HG02852 (cell line): ENCODE data around the gene PRR29.

ENCODE experiments used
- ATAC-seq: cut with Tn5 transposase; IDR thresholded peaks from one replicate; pipeline ENCODE4 v1.9.1; 2021; ENCODE audit warnings: mild to moderate bottlenecking, moderate library complexity; ENCODE audit not compliant: unreplicated experiment

The PRR29 gene

GRCh38 chr17:63998050-63998720 is at the start of gene PRR29:
TSS of gene PRR29 (plus strand) at chr17:63998351. CDS start at chr17:63998365, 14 bp downstream.
- ATAC-seq, result no peak

GRCh38 chr17:63948521-63948920 is 49.6 kb upstream of the PRR29 start:
- ATAC-seq, result no peak

DNA sequence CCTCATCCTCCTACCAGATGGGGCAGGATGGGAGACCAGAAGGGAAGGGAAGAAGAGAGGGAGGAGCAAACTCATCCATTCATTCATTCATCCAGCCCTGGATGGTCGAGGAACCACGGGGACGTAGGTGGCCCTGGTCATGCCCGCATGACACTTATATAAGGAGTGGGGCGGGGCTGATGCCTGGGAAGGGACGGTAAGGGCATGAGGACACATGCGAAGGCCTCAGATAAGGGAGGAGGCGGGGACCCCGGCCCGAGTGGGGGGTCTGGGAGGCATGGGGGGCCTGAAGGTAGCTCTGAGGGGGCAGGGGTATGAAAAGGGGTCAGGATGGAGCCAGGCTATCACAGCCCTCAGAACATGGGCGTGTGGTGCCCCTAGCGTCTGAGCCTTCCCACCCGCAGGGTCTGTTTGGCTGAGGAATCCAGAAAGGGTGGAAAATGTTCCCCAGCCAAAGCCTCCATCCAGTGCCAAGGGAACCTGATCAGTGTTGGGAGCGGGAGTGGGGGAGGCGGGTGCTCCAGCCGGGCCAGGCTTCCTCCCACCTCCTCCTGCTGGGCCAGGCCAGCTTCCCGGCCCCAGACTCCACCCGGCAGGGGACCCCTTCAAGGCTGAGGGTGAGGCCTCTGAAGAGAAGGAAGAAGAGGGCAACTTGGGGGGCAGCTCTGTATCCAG is 48.4 kb upstream of the PRR29 start:
- ATAC-seq, result no peak

DNA sequence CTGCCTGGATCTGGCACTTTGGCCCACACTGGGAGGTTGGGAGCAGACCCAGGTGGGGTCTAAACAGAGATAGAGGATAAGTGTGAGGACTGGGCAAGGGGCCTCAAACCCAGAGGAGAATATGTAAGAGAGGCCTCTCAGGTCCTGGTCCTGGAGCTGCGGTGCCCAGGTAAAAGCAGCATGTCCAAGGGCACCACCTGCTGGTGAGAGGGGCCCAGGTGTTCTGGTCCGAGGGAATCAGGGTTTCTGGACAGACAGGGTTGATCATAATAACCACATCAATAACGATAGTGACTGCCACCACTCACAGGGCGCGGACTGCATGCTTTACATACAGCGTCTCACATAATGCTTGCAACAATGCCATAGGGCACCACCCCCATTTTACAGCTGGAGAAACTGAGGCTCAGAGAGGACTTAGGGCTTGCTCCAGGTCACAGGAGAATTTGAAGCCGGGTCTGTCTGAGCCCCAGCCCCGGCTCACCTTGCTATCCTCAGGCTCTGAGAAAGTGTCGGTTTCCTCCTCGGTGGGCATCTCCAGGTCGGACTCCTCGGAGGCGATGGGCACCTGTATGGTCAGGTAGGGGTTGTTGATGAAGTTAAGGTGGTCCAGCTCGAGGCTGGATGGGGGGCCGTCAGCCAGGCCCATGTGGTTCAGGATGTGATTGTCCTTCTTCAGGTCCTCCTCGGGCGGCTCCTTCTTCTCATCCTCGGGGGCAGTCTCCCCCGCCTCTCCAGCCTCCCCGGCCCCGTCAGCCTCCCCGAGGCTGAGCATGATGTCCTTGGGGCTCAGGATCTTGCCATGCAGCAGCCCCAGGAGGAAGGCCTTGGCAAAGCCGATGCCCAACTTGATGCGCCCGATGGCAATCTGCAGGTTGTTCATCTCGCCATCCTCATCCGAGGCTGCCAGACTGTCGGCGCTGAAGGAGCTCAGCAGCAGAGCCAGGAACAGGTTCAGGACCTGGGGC is 46.9 kb upstream of the PRR29 start:
- no peak for ATAC-seq

- no peak for ATAC-seq
Observed at GRCh38 chr17:63954402-63955063, 43.6 kb upstream of the PRR29 start.

DNA sequence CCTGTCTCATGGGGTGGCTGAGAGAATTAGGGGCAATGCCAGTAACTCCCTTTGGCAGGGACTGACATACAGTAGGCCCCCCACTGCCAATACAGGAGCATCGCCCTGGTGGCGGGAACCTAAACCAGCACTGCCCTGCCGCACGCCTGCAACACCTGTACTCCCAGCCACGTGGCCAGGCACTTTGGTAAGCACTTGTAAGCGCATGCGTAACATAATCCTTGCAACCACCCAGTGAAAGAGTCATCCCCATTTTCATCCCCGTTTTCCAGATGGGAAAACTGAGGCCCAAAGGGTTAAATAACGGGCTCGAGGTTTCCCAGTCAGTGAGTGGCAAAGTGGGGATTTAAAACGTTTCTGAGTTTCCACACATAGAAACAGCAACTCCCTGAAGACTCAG is 42.9 kb upstream of the PRR29 start:
- no peak for ATAC-seq

DNA sequence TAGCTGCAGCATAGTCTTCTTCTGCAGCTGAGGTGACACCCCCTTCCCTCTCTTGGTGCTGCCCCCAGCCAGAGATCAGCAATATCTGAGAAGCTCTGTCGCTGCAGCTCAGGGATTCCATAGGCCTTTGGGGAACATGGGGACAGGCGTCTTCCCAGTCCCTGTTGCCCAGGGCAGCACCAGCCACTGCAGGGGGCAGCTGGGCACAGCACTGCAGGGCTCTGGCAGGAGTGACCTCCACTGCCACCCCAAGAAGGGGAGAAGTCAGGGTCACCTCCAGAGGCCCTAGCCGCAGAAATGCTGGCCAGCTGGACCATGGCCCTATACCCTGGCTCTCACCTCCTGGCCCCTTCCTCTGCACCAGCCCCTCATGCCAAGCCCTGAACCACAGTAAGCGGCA is 42.4 kb upstream of the PRR29 start:
- ATAC-seq, result no peak

DNA sequence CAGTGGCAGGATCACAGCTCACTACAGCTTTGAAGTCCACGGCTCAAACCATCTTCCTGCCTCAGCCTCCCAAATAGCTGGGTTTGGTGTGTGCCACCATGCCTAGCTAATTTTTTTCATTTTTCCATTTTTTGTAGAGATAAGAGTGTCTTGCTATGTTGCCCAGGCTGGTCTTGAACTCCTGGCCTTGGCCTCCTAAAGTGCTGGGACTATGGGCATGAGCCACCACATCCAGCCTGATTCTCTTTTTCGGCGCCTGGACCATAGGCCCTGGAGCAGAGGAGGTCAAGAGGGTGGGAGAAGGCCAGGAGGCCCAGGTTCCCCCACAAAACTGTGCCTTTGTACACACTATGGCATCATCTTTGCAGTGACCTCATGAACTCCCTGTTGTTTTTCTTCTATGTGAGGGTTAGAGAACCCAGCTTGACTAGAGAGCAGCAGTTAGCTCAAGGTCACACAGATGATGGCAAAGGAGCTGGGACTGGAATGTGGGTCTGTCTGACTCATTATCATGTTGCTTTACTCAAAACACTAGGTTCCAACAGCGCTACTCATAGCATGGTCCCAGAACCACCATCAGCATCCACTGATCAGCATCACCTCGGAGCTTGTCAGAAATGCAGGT is 41.7 kb upstream of the PRR29 start:
- ATAC-seq, result no peak

GRCh38 chr17:63960006-63960405 is 38.1 kb upstream of the PRR29 start:
- no peak for ATAC-seq

DNA sequence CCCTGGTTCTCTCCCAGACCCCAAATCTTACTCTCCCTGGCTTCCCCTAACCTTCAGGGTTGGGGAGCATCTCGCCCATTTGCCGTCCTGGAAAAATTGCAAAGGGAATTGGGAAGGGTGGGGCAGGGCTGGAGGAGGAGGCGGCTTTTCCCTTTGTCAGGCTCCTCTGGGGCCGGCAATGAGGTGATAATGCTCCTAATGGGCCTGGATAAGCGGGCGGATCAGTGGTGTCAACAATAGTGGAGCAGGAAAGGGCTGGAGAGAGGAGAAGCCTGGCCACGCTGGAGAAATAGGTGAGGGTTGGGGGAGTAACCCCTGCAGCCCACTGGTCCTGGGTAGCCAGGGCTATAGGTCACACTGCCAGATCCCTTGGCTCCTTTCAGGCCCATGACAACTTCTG is 37.7 kb upstream of the PRR29 start:
- ATAC-seq, result no peak

DNA sequence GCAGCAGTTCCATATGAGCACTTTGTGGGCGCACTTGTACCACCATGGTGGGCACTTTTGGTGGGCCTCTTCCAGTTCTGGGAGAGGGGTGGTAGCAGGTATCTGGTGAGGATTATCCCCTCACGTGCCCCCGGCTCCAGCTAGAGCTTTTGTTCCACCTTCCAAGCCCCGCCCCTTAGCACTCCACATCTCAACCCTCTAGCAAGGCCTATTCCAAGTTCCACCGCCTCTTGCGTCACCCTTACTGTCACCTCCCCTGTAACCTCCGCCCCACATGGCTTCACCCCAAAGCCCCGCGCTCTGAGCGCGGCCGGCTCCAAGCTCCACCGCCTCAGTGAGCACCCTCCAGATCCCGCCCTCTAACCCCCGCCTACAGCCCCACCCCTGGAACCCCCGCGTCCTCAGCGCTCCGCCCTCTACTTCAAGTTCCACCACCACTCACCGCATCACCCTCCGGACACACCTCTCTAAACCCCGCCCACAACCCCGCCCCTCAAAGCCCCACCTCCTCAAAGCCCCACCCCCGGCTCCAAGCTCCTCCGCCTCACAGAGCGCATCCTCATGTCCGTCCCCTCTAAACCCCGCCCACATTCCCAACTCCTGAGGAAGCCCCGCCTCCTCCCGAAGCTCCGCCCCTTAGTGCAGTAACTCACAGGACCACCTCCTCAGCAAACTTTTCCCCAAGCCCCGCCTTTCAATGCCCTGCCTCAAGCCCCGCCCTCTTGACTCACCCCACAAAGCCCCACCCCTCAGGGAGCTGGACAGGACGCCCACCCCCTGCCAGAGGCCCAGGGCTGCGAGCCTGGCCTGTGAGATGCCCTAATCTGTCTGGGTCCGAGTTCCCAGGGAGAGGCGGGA is 36.6 kb upstream of the PRR29 start:
- ATAC-seq, result no peak

DNA sequence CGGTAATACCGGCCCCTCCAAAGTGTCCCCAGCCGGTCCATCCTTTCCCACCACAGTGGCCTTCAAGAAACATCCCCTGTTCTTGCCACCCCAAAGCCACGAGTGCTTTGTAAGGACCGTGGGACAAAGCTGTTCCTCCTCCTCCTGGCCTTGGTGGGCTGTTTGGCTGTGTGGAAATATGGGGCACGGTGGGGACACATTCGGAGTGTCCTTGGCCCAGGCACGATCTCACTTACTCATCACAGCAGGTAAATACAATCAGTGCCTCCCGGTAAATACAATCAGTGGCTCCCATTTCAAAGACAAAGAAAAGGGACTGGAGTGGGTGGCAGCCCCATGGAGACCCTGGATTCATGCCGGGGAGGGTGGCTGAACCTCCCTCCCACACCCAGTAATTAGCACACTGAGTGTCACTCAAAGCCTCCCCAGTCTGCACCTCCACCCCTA is 35.8 kb upstream of the PRR29 start:
- ATAC-seq, result no peak

DNA sequence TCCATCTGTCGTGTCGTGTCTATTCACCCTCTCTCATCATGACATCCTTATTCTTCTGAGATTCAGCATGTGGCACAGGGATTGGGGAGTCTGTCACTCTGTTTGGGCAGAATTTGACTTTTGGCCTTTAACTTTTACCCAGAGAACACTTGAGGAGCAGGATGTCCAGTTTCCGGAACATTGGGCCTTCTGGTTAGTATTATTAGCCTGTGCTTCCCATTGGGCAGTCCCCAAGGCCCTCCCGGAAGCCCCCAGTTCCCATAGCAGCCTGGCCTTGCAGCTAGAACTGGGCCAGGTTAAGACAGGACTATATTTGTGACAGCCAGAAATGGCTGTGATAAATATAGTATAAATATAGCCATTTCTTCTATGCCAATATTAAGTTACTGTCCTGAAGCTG is 35.0 kb upstream of the PRR29 start:
- ATAC-seq, result no peak

DNA sequence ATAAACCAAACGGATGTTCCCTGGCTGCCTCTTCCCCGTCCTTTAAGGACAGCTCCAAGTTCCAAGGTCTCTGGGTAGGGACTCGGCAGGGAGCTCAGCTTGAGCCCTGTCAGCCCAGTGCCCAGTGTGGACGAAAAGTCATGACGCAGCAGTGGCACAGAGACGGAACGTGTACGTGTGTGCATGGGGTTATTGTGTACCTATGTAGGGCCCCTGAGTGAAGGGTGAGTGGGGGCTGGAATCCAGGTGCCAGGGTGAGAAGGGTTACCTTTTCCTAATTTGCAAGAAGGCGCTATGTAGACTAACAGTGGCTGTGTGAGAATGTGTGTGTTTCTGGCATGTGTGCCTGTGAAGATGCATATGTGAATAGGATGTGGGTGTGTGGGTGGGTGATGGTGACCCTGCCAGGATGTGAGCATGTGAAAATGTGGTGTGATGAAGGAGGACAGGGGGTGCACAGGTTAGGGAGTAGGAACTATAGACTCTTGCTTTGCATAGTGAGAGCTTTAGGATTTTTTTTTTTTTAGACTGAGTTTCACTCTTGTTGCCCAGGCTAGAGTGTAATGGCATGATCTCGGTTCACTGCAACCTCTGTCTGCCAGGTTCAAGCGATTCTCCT is 31.4 kb upstream of the PRR29 start:
- ATAC-seq, result no peak

DNA sequence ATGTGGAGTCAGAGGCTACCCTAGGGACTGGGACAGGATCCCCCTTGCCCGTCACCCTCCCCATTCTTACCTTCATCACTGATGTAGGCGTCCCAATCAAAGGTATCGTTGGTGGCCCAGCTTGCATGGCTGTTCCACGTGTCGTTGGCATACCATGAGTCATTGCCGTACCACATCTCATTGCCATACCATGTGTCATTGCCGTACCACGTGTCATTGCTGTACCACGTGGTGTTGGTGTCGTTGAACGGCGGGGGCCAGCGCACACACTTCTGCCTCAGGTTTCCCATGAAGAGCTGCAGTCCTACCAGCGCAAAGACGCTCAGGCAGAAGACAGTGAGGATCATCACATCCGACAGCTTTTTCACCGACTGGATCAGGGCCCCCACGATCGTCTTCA is 30.2 kb upstream of the PRR29 start:
- ATAC-seq, result no peak

DNA sequence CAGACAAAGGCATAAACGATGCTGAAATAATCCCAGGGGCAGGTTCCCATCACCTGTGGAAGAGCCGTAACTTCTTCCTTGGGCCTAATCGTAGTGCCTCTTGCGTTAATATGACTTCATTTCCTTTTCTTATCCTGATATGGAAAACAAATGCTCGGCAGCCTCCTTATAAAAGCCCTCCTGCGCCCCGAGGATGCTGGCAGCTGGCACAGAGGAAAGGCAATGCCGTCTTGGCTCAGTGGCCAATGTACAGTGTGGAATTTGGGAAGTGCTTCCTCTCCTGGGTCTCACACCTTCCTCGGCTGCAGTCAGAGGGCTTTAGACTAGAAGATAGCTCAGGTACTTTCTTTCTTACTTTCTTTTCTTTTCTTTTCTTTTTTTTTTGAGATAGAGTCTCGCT is 28.9 kb upstream of the PRR29 start:
- no peak for ATAC-seq

DNA sequence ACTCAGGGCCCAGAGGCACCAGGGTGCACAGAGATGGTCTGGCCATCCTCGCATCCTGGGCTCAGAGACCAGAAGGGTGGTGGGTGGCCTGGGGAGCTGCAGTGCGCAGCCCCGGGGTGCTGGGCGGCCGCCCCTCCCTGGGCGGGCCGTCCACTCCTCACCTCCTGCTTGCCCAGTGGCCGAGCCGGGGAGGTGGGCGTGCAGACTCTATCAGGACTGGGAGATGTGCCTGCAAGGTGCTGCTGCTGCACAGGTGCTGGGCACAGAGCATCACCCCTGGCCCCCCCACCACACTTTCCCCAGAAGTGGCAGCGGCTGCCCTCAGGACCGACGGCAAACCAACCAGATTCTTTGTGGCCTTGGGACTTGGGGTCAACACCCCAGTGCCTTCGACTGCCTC is 25.4 kb upstream of the PRR29 start, which contains the start of gene SCN4A:
TSS of gene SCN4A (minus strand) at position 123 of the 400 bp plus-strand sequence. CDS start at position 46, 77 bp downstream.
- no peak for ATAC-seq

- no peak for ATAC-seq
Observed at GRCh38 chr17:63973247-63973646, 24.9 kb upstream of the PRR29 start.
